Neural progenitor cell (in vitro differentiated cells): ENCODE results near the gene MDM1. TPM values are rescaled to one million over a fixed set of nuclear protein-coding genes. Genes with fewer than 3 reads are reported as not detected.

ENCODE experiments used
- DNase-seq: peaks from one replicate; pipeline ENCODE4 v3.0.0-alpha.2; 2016; ENCODE audit warnings: low spot score
- H2AFZ ChIP-seq: fragments of 200-600 bp; sonication (generic); replicated peaks from 2 replicates; pipeline ENCODE4 v1.6.1; 2016; ENCODE audit warnings: antibody characterized with exemption
- H3F3A ChIP-seq: fragments of 200-600 bp; sonication (generic); 2 replicates; pipeline ENCODE4 v1.6.1; 2016; ENCODE audit warnings: antibody characterized with exemption, low read depth
- H3K27ac ChIP-seq: fragments of 200-600 bp; sonication (generic); 2 replicates; pipeline ENCODE4 v1.5.1; 2016; ENCODE audit warnings: mild to moderate bottlenecking
- H3K27me3 ChIP-seq: fragments of 200-600 bp; sonication (generic); 2 replicates; pipeline ENCODE4 v1.6.1; 2016; ENCODE audit warnings: mild to moderate bottlenecking, moderate library complexity
- H3K36me3 ChIP-seq: fragments of 200-600 bp; sonication (generic); 2 replicates; pipeline ENCODE4 v1.5.1; 2016
- H3K4me1 ChIP-seq: fragments of 200-600 bp; sonication (generic); 2 replicates; pipeline ENCODE4 v1.6.1; 2016; ENCODE audit warnings: mixed run types
- H3K4me2 ChIP-seq: fragments of 200-600 bp; sonication (generic); 2 replicates; pipeline ENCODE4 v1.6.1; 2016
- H3K4me3 ChIP-seq: fragments of 200-600 bp; sonication (generic); 2 replicates; pipeline ENCODE4 v1.5.1; 2016
- H3K79me2 ChIP-seq: fragments of 200-600 bp; sonication (generic); 2 replicates; pipeline ENCODE4 v1.6.1; 2016; ENCODE audit warnings: low read depth
- H3K9ac ChIP-seq: fragments of 200-600 bp; sonication (generic); 2 replicates; pipeline ENCODE4 v1.6.1; 2016
- H3K9me3 ChIP-seq: fragments of 200-600 bp; sonication (generic); 2 replicates; pipeline ENCODE4 v1.5.1; 2016; ENCODE audit warnings: low read depth
- H4K20me1 ChIP-seq: fragments of 200-600 bp; sonication (generic); 2 replicates; pipeline ENCODE4 v1.6.1; 2016; ENCODE audit warnings: low read depth
- H3K27ac Mint-ChIP-seq: 3 replicates; pipeline ENCODE4 v1.8.0; 2021; ENCODE audit warnings: mixed read lengths
- H3K27me3 Mint-ChIP-seq: 2 replicates; pipeline ENCODE4 v1.8.0; 2022; ENCODE audit warnings: low read depth, mild to moderate bottlenecking, inconsistent platforms, moderate library complexity, mixed read lengths; ENCODE audit not compliant: insufficient read depth
- H3K36me3 Mint-ChIP-seq: 3 replicates; pipeline ENCODE4 v1.8.0; 2021; ENCODE audit warnings: mixed read lengths
- H3K4me1 Mint-ChIP-seq: 3 replicates; pipeline ENCODE4 v1.8.0; 2021; ENCODE audit warnings: mixed read lengths
- H3K4me3 Mint-ChIP-seq: 3 replicates; pipeline ENCODE4 v1.8.0; 2021; ENCODE audit warnings: mild to moderate bottlenecking, moderate library complexity, mixed read lengths
- H3K9me3 Mint-ChIP-seq: 3 replicates; pipeline ENCODE4 v1.8.0; 2020; ENCODE audit warnings: mixed read lengths
- EZH2 ChIP-seq: fragments of 200-600 bp; sonication (generic); IDR thresholded peaks from 2 replicates; pipeline ENCODE4 v1.6.1; 2017; ENCODE audit warnings: antibody characterized with exemption, mild to moderate bottlenecking, moderate library complexity
- EZH2phosphoT487 ChIP-seq: fragments of 200-600 bp; sonication (generic); IDR thresholded peaks from 2 replicates; pipeline ENCODE4 v1.6.1; 2017; ENCODE audit warnings: antibody characterized with exemption
- total RNA-seq: library from RNA; depleted of rRNA; stranded (reverse); fragments of >200 nt; gene quantifications from 2 replicates; pipeline ENCODE4 v1.2.3, GENCODE V29; 2015; ENCODE audit warnings: low replicate concordance
- TF ChIP-seq, protein P1 (sequence below): fragments of 200-600 bp; sonication (generic); IDR thresholded peaks from 2 replicates; pipeline ENCODE4 v1.5.1; 2017; ENCODE audit warnings: antibody characterized with exemption, mild to moderate bottlenecking

MDM1 gene
- total RNA-seq, 1 donor from 2014 or later, result 47.2 TPM

- no peaks in the 10 kb centered on the region for H3K27me3 Mint-ChIP-seq
- peaks cover 9% of the 10 kb centered on the region for H3F3A ChIP-seq
- H3K4me1 ChIP-seq, result peaks cover 17% of the 10 kb centered on the region
- H3K79me2 ChIP-seq, result peaks cover 12% of the 10 kb centered on the region
- H3K4me3 Mint-ChIP-seq, result no peak overlapping the region
- H3K36me3 Mint-ChIP-seq, result no peaks in the 10 kb centered on the region
- TF ChIP-seq EZH2phosphoT487 (no peak), EZH2 (no peak)
- TF ChIP-seq, protein P1, sequence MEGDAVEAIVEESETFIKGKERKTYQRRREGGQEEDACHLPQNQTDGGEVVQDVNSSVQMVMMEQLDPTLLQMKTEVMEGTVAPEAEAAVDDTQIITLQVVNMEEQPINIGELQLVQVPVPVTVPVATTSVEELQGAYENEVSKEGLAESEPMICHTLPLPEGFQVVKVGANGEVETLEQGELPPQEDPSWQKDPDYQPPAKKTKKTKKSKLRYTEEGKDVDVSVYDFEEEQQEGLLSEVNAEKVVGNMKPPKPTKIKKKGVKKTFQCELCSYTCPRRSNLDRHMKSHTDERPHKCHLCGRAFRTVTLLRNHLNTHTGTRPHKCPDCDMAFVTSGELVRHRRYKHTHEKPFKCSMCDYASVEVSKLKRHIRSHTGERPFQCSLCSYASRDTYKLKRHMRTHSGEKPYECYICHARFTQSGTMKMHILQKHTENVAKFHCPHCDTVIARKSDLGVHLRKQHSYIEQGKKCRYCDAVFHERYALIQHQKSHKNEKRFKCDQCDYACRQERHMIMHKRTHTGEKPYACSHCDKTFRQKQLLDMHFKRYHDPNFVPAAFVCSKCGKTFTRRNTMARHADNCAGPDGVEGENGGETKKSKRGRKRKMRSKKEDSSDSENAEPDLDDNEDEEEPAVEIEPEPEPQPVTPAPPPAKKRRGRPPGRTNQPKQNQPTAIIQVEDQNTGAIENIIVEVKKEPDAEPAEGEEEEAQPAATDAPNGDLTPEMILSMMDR, result no peak
- H2AFZ ChIP-seq, result peak overlapping the region; percentile 95
- H3K9ac ChIP-seq, result no peak overlapping the region
- no peak overlapping the region for H3K27ac Mint-ChIP-seq
- no peak for DNase-seq
- H3K9me3 Mint-ChIP-seq, result no peaks in the 10 kb centered on the region
- no peaks in the 10 kb centered on the region for H4K20me1 ChIP-seq
- peaks cover 26% of the 10 kb centered on the region for H3K4me1 Mint-ChIP-seq
- no peaks in the 10 kb centered on the region for H3K36me3 ChIP-seq
- no peak overlapping the region for H3K4me3 ChIP-seq
- H3K4me2 ChIP-seq, result no peak overlapping the region
- H3K27ac ChIP-seq, result no peak overlapping the region
- H3K27me3 ChIP-seq, result no peaks in the 10 kb centered on the region
- no peaks in the 10 kb centered on the region for H3K9me3 ChIP-seq
Observed at GRCh38 chr12:68335462-68335861, 3.3 kb upstream of the MDM1 start.

DNA sequence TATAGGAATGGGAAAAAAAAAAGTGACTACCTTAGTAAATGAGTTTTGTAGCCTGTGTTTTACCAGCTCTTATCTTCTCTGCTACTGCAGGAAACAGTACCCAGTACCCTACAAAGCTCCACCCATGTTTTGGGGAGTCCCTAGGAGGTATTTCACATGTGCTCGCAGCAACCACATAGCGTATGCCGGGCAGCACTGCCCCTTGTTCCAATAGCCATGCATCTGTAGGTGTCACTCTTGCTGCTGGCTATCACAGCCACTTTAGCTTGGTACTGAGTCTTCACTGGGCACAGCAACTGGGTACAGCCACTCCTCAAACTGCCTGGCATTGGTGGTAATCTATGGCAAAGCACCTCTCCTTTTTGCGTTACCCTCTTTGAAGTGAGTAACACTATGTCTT lies 2.0 kb upstream of the MDM1 start:
- H3K27ac Mint-ChIP-seq, result no peak overlapping the region

GRCh38 chr12:68332728-68333630 lies 817 bp upstream of the MDM1 start:
- peaks cover 44% of the 10 kb centered on the region for H3K4me1 Mint-ChIP-seq

More for the DNA sequence above, 2.0 kb upstream of the MDM1 start:
- H3K4me1 Mint-ChIP-seq, result peaks cover 36% of the 10 kb centered on the region
- peak overlapping the region; percentile 89 for H2AFZ ChIP-seq
- no peak overlapping the region for H3K4me3 Mint-ChIP-seq
- no peak overlapping the region for H3K4me3 ChIP-seq
- H3K9me3 Mint-ChIP-seq, result no peaks in the 10 kb centered on the region
- no peak overlapping the region for H3K27ac ChIP-seq
- no peaks in the 10 kb centered on the region for H3K36me3 Mint-ChIP-seq
- H3F3A ChIP-seq, result peaks cover 9% of the 10 kb centered on the region
- TF ChIP-seq EZH2 (no peak), EZH2phosphoT487 (no peak)
- TF ChIP-seq, protein P1, result peak; percentile 27
- H3K9ac ChIP-seq, result no peak overlapping the region
- H3K4me2 ChIP-seq, result no peak overlapping the region
- DNase-seq, result peak; percentile 36
- H3K9me3 ChIP-seq, result no peaks in the 10 kb centered on the region
- H3K27me3 ChIP-seq, result no peaks in the 10 kb centered on the region
- peaks cover 17% of the 10 kb centered on the region for H3K4me1 ChIP-seq
- no peaks in the 10 kb centered on the region for H4K20me1 ChIP-seq
- H3K27me3 Mint-ChIP-seq, result peaks cover 2% of the 10 kb centered on the region
- peaks cover 16% of the 10 kb centered on the region for H3K79me2 ChIP-seq
- H3K36me3 ChIP-seq, result no peaks in the 10 kb centered on the region

More at GRCh38 chr12:68332728-68333630, 817 bp upstream of the MDM1 start:
- H3K9me3 Mint-ChIP-seq, result no peaks in the 10 kb centered on the region
- Histone ChIP-seq H3K36me3 (no peaks in the 10 kb centered on the region), H3K79me2 (peaks cover 19% of the 10 kb centered on the region), H3K4me2 (peak overlapping the region; percentile 74), H3K4me3 (peak overlapping the region; percentile 64), H3K9ac (peak overlapping the region; percentile 24), H4K20me1 (no peaks in the 10 kb centered on the region), H2AFZ (peak overlapping the region; percentile 89), H3F3A (peaks cover 18% of the 10 kb centered on the region), H3K4me1 (peaks cover 26% of the 10 kb centered on the region), H3K27me3 (no peaks in the 10 kb centered on the region), H3K9me3 (no peaks in the 10 kb centered on the region), H3K27ac (no peak overlapping the region)
- peak; percentile 32 for TF ChIP-seq EZH2
- TF ChIP-seq, protein P1, result no peak
- peaks cover 2% of the 10 kb centered on the region for H3K27me3 Mint-ChIP-seq
- DNase-seq, result no peak
- peaks cover under 1% of the 10 kb centered on the region for H3K36me3 Mint-ChIP-seq
- H3K27ac Mint-ChIP-seq, result no peak overlapping the region
- H3K4me3 Mint-ChIP-seq, result peak overlapping the region; percentile 91
